Measurements from ENCODE around the gene AMFR. TPM values are rescaled to one million over a fixed set of nuclear protein-coding genes. Genes with fewer than 3 reads are reported as not detected.

AMFR gene
- total RNA-seq, 4 donors from 2014 or later, result 172 to 216 (median 194) TPM

GRCh38 chr16:56347670-56348069, 77.7 kb downstream of the AMFR start:
- WGBS, 2 donors (ENCODE audit: low coverage in 1 of 2), result 80 to 100% methylated on average over 1 to 3 of the region's 11 CpGs

GRCh38 chr16:56347166-56347565, 78.2 kb downstream of the AMFR start:
- peaks cover 0 to 27% of the 10 kb centered on the region in 2 donors for H3K36me3 ChIP-seq
- no peak for ATAC-seq
- no peak overlapping the region for H3K4me3 ChIP-seq
- H3K4me1 ChIP-seq, result no peaks in the 10 kb centered on the region
- no peaks in the 10 kb centered on the region for H3K27me3 ChIP-seq
- no peak for TF ChIP-seq EP300 (IDR thresholded peaks at IDR 0.05)
- no peak for TF ChIP-seq POLR2A (IDR thresholded peaks at IDR 0.05)
- TF ChIP-seq POLR2AphosphoS5 (IDR thresholded peaks at IDR 0.05), result no peak
- no peak for TF ChIP-seq CTCF (IDR thresholded peaks at IDR 0.05)
- no peak overlapping the region for H3K27ac ChIP-seq
- no peaks in the 10 kb centered on the region for H3K9me3 ChIP-seq
- WGBS, 2 donors (ENCODE audit: low coverage in 1 of 2), result no CpG with 5 or more reads among the region's 8 CpGs

More at GRCh38 chr16:56347670-56348069, 77.7 kb downstream of the AMFR start:
- ATAC-seq, result no peak
- TF ChIP-seq EP300 (IDR thresholded peaks at IDR 0.05), result no peak
- no peak for TF ChIP-seq POLR2AphosphoS5 (IDR thresholded peaks at IDR 0.05)
- no peak for TF ChIP-seq POLR2A (IDR thresholded peaks at IDR 0.05)
- TF ChIP-seq CTCF (IDR thresholded peaks at IDR 0.05), result no peak
- H3K4me1 ChIP-seq, result no peaks in the 10 kb centered on the region
- H3K4me3 ChIP-seq, result no peak overlapping the region
- H3K36me3 ChIP-seq, result peaks cover 0 to 25% of the 10 kb centered on the region in 2 donors
- H3K27me3 ChIP-seq, result no peaks in the 10 kb centered on the region
- no peak overlapping the region for H3K27ac ChIP-seq
- no peaks in the 10 kb centered on the region for H3K9me3 ChIP-seq

- WGBS, 2 donors (ENCODE audit: low coverage in 1 of 2), result 90% methylated on average over 4 of the region's 15 CpGs; no CpG with 5 or more reads in 1 of the 2 donors
These were observed 79.0 kb downstream of the AMFR start for GRCh38 chr16:56346131-56346890.

GRCh38 chr16:56345406-56346050, 79.8 kb downstream of the AMFR start:
- TF ChIP-seq POLR2A (IDR thresholded peaks at IDR 0.05), result no peak
- no peak for TF ChIP-seq CTCF (IDR thresholded peaks at IDR 0.05)
- TF ChIP-seq POLR2AphosphoS5 (IDR thresholded peaks at IDR 0.05), result no peak
- TF ChIP-seq EP300 (IDR thresholded peaks at IDR 0.05), result no peak
- Histone ChIP-seq H3K27ac (no peak overlapping the region), H3K4me3 (no peak overlapping the region), H3K9me3 (no peaks in the 10 kb centered on the region), H3K27me3 (no peaks in the 10 kb centered on the region), H3K36me3 (peaks cover 0 to 41% of the 10 kb centered on the region in 2 donors), H3K4me1 (no peaks in the 10 kb centered on the region)
- ATAC-seq, result no peak
- no CpG with 5 or more reads among the region's 13 CpGs for WGBS, 2 donors (ENCODE audit: low coverage in 1 of 2)

More at GRCh38 chr16:56346131-56346890, 79.0 kb downstream of the AMFR start:
- H3K4me1 ChIP-seq, result no peaks in the 10 kb centered on the region
- ATAC-seq, result no peak
- H3K27ac ChIP-seq, result no peak overlapping the region
- TF ChIP-seq POLR2AphosphoS5 (IDR thresholded peaks at IDR 0.05) (no peak), CTCF (IDR thresholded peaks at IDR 0.05) (no peak), EP300 (IDR thresholded peaks at IDR 0.05) (no peak), POLR2A (IDR thresholded peaks at IDR 0.05) (no peak)
- no peaks in the 10 kb centered on the region for H3K27me3 ChIP-seq
- no peak overlapping the region for H3K4me3 ChIP-seq
- peaks cover 0 to 33% of the 10 kb centered on the region in 2 donors for H3K36me3 ChIP-seq
- no peaks in the 10 kb centered on the region for H3K9me3 ChIP-seq
